Peyer's patch (tissue), 4 donors: ENCODE measurements around the gene ITCH.

Source experiments
- CTCF ChIP-seq, 6 experiments: fragments of 450-650 bp in 4 of 6; fragments of 200-600 bp in 2 of 6; sonication (generic) in 1 of 6; IDR thresholded peaks; one replicate each; pipeline ENCODE4 v1.5.1; 2017 to 2019; ENCODE audit warnings: antibody characterized with exemption in 6 of 6, mild to moderate bottlenecking in 3 of 6, moderate library complexity in 1 of 6
- POLR2A ChIP-seq, 2 donors: fragments of 450-650 bp; IDR thresholded peaks; one replicate each; pipeline ENCODE4 v1.5.1; 2017; ENCODE audit warnings: antibody characterized with exemption in 2 of 2, mild to moderate bottlenecking in 2 of 2, moderate library complexity in 2 of 2

- TF ChIP-seq CTCF (IDR thresholded peaks at IDR 0.05) (no peak), POLR2A (IDR thresholded peaks at IDR 0.05) (no peak)
These were observed 24.9 kb downstream of the ITCH start for GRCh38 chr20:34388000-34388399.
